ENCODE results near the gene RASGRF2. TPM values are rescaled to one million over a fixed set of nuclear protein-coding genes. Genes with fewer than 3 reads are reported as not detected.

The RASGRF2 gene
- total and polyA plus RNA-seq, 9 of the 15 experiments (the other 6 are each of a cell fraction or from before 2014, with no cell fraction given), result 0.01 to 0.22 (median 0.08) TPM; not detected in 2

GRCh38 chr5:80989883-80990282, 29.7 kb downstream of the RASGRF2 start (continued):
- TF ChIP-seq PKNOX1 (IDR thresholded peaks at IDR 0.05), result no peak
- no peak for TF ChIP-seq SMAD2 (IDR thresholded peaks at IDR 0.05; ENCODE audit: low read depth, low read length)

DNA sequence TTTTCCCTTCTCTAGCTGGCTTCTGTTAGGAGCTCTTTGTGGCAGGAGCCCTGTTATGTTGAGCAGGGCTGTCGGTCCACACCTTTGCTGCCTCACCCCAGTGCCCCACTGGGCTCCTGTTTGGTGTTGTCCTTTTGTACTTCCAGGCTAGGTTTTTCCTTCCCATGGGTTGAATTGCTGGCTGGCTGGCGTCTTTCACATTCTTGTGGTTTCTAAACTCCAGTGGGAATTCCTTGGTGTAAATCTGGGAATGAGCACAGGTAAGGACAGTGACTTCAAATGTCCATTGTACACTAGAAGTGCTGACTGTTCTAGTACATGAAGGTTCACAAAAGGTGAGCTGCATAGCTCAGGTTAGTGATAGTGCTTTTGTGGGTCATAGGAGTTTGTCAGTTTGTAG, 30.4 kb downstream of the RASGRF2 start:
- Histone ChIP-seq H4K20me1 (replicated peaks; ENCODE audit: control insufficient read depth, insufficient read depth, low read length) (no peaks in the 10 kb centered on the region), H3K36me3 (ENCODE audit: control insufficient read depth, insufficient read depth, low read length) (no peaks in the 10 kb centered on the region), H3K9ac (ENCODE audit: insufficient read depth in 1 of 2, low read depth in 2 of 2, low read length in 2 of 2) (no peak overlapping the region), H3K4me1 (replicated peaks in 1 of 2; ENCODE audit: control insufficient read depth in 2 of 2, insufficient read depth in 2 of 2, low read length in 2 of 2) (no peaks in the 10 kb centered on the region), H3K27ac (ENCODE audit: extremely low read depth, low read depth, low read length) (no peak overlapping the region), H3K9me1 (ENCODE audit: control insufficient read depth, insufficient read depth, low read length) (no peaks in the 10 kb centered on the region), H3K4me3 (no peak overlapping the region), H3K4me2 (ENCODE audit: insufficient read depth, low read length) (no peak overlapping the region), H3K79me2 (ENCODE audit: control insufficient read depth, insufficient read depth, low read length) (no peaks in the 10 kb centered on the region), H2AFZ (ENCODE audit: low read depth, low read length) (no peak overlapping the region), H3K9me3 (replicated peaks; ENCODE audit: control insufficient read depth, insufficient read depth, low read depth, low read length) (no peaks in the 10 kb centered on the region), H3K27me3 (ENCODE audit: control insufficient read depth in 2 of 2, insufficient read depth in 2 of 2, low read length in 2 of 2) (peaks cover 0 to 5% of the 10 kb centered on the region in 2 experiments; a peak in 1 of 5 replicates)
- no peak for FAIRE-seq
- no TSS peak for BruUV-seq (replicated peaks)
- CTCF ChIA-PET (ENCODE audit: low intra/inter-chr PET ratio), result no interaction called here
- no peak for ATAC-seq
- 0% methylated on average over 2 of the region's 2 CpGs for WGBS (ENCODE audit: insufficient coverage, low coverage, missing lambda C conversion rate)
- in situ Hi-C loops (cut with MboI), result no loop called here
- DNase-seq (ENCODE audit: extremely low read depth in 1 of 4, low spot score in 3 of 4), result no peak
- TF ChIP-seq AFF4 (CRISPR knock-in tag; IDR thresholded peaks at IDR 0.05) (no peak), ZNF778 (CRISPR knock-in tag; IDR thresholded peaks at IDR 0.05) (no peak), POLR3G (IDR thresholded peaks at IDR 0.05; ENCODE audit: extremely low read depth, insufficient read length, insufficient replicate concordance) (no peak), TCF3 (CRISPR knock-in tag; IDR thresholded peaks at IDR 0.05) (no peak)
- TF ChIP-seq, protein P1, sequence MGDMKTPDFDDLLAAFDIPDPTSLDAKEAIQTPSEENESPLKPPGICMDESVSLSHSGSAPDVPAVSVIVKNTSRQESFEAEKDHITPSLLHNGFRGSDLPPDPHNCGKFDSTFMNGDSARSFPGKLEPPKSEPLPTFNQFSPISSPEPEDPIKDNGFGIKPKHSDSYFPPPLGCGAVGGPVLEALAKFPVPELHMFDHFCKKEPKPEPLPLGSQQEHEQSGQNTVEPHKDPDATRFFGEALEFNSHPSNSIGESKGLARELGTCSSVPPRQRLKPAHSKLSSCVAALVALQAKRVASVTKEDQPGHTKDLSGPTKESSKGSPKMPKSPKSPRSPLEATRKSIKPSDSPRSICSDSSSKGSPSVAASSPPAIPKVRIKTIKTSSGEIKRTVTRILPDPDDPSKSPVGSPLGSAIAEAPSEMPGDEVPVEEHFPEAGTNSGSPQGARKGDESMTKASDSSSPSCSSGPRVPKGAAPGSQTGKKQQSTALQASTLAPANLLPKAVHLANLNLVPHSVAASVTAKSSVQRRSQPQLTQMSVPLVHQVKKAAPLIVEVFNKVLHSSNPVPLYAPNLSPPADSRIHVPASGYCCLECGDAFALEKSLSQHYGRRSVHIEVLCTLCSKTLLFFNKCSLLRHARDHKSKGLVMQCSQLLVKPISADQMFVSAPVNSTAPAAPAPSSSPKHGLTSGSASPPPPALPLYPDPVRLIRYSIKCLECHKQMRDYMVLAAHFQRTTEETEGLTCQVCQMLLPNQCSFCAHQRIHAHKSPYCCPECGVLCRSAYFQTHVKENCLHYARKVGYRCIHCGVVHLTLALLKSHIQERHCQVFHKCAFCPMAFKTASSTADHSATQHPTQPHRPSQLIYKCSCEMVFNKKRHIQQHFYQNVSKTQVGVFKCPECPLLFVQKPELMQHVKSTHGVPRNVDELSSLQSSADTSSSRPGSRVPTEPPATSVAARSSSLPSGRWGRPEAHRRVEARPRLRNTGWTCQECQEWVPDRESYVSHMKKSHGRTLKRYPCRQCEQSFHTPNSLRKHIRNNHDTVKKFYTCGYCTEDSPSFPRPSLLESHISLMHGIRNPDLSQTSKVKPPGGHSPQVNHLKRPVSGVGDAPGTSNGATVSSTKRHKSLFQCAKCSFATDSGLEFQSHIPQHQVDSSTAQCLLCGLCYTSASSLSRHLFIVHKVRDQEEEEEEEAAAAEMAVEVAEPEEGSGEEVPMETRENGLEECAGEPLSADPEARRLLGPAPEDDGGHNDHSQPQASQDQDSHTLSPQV (IDR thresholded peaks at IDR 0.05), result no peak
- POLR2A ChIA-PET, result no interaction called here
- intact Hi-C loops (cut with micrococcal nuclease), result no loop called here

Measured in K562 (cell line).